Measurements from ENCODE around the gene EEF1A2.
"Not testable (repeated sequence)": the region's sequence is repeated elsewhere in the genome, so short reads cannot be mapped to it uniquely, and the experiment has no call there.

EEF1A2 gene

DNA sequence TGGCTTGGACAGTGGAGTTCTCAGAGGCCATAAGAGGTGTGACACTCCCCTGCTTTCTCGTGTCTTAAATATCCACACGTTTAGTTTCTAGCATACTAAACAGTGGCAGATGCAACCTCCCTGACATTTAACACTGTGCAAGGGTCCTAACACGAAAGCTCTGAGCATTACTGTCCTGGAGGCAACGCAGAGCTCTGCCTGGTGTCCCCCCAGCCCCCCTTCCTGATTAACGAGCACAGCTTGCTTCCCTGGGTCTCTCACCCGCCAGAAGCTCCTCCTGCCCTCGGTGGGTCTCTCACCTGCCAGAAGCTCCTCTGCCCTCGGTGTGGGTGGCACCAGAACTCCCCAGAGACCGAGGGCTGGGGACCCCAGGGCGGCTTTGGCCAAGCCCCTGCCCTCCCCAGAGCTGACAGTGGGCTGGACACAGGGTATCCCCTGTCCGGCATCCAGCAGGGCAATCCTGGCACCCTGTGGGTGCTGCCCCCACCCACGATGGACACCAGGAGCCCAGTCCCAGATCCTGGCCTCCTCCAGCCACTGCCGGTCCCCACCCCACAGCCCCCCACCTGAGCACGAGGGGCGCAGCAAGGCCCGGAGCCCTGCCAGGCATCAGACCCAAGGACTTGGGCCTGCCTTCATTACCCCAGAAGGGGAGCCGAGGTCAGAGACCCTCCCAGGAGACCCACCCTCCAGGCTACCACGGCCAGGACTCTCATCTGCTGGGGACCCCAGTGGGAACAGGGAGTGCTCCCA, 14.1 kb downstream of the EEF1A2 start:
- DNase-seq (ENCODE audit: low spot score) = no peak

DNA sequence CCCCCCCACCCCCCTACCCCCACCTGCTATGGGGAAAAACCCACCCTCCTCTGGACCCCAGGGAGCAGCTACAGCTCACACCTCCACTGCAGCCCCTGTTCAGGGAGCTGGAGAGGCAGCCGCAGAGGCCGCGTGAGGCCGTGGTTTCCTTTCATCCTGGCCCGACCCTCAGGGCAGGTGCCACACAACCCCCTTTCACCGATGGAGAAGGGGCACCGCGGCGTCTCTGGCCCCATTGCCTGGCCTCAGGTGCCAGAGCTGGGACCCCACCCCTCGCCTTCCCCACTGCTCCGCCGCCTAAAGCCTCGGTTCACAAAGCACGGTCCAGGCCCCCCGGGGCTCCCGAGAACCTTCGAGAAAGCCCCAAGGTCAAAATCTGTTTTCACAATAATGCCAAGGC, 14.6 kb downstream of the EEF1A2 start:
- DNase-seq (ENCODE audit: low spot score) = no peak

GRCh38 chr20:63483834-63484233, 15.0 kb downstream of the EEF1A2 start:
- DNase-seq (ENCODE audit: low spot score) = no peak

- DNase-seq (ENCODE audit: low spot score) = no peak
Measured at GRCh38 chr20:63482021-63482587, 16.8 kb downstream of the EEF1A2 start.

DNA sequence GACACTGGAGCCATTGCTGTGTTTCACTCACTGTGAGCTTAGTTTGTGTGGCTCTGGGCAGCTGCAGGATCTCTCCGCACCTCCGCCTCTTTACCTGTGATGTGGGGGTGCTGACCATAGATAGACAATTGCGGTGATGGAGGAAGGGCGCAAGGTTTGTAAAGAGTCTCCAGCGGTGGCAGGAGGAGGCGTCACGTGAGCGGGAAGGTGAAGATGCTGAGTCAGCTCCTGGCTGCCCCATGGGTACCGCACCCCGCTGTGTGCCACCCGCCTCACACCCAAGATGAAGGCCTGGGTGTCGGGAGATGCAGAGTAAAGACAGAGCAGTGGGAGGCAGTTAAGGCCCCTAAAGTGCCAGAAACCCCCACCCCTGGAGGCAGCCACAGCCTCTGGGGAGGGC, 17.4 kb downstream of the EEF1A2 start:
- no peak for DNase-seq (ENCODE audit: low spot score)

- DNase-seq (ENCODE audit: low spot score) = not testable (repeated sequence)
Measured at GRCh38 chr20:63479695-63480419, 19.0 kb downstream of the EEF1A2 start.

DNA sequence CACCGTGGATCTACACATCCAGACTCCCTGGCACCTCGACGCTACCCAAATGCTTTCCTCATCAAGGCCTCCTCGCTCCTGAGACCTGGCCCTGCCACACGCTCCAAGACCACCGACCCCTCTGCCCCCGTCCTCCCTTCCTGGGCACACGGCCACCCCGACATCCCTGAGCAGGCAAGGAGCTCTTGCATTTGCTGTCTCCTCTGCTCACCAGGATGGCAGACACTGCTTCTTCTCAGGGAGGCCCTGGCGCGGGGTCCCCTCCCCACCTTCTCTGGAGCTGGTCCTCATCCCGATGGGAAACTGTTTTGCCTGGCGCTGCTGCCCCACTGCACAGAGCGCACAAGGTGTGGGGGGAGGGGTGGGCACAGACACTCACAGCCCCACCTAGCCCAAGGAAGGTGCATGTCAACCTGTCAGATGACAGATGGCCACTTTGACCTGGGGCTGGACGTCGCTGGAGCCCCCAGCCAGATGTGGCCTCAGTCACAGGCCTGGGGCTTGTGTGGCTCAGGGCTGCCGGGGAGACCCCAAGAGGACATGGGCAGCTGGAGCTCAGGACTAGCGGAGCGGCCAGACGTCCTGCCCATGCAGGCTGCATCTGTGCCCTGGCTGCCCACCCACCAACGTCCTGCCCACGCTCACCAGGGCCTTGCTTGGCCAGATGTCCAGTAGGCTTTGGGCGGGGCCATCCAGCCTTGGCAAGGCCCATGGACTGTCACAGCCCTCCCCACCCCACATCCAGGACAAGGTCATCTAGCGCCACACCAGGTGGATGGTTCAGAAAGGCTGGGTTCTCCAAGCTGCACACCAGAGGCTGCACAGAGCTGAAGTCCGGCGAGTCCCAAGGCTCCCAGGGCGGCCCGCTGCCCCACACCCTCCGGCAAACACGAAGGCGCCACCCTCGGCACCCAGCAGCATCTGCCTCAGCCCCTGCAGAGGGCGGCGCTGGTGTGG, 20.3 kb downstream of the EEF1A2 start:
- no peak for DNase-seq (ENCODE audit: low spot score)

DNA sequence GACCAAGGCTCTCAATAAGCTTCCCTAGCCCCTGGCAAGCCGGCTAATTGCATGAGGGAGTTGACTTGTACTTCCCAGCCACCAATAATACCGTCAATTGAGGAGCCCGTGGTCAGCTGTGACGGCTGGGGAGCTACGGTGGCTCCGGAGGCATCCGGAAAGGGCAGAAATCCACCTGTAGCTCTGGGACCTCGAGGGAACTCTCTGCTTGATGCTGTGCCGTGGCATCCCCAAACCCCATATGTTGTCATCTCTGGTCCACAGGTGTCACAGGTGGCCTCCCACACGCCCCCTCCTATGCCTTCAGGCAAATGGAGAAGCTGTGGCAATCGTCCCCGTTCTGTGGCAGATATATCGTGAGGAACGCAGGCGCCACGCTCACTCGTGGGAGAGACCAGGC, 20.9 kb downstream of the EEF1A2 start:
- no peak for DNase-seq (ENCODE audit: low spot score)

DNA sequence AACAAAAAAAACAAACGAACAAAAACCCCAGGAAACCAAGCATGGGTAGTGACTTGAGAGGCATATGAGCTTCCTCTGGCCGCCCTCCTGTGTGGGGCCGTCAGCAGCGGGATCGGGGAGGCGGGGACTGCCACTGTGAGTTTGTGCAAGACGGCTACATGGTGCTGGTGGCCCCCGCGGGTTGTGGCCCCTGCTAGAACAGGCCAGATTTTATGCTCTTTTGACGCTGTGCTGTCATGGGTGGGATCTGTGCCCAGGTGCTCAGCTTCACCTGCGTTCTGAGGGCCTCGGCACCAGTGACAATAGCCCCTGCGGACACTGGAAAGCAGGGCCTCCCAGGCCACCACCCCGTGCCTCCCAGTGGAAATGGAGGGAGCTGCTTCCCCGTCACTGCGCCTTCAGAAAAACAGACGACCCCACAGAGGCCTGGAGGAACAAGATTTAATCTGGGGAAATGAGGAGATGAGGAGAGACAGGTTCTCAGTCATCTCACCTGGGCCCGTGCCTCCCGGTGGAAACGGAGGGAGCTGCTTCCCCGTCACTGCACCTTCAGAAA, 21.7 kb downstream of the EEF1A2 start:
- no peak for DNase-seq (ENCODE audit: low spot score)

GRCh38 chr20:63475209-63475608, 23.7 kb downstream of the EEF1A2 start:
- no peak for DNase-seq (ENCODE audit: low spot score)

DNA sequence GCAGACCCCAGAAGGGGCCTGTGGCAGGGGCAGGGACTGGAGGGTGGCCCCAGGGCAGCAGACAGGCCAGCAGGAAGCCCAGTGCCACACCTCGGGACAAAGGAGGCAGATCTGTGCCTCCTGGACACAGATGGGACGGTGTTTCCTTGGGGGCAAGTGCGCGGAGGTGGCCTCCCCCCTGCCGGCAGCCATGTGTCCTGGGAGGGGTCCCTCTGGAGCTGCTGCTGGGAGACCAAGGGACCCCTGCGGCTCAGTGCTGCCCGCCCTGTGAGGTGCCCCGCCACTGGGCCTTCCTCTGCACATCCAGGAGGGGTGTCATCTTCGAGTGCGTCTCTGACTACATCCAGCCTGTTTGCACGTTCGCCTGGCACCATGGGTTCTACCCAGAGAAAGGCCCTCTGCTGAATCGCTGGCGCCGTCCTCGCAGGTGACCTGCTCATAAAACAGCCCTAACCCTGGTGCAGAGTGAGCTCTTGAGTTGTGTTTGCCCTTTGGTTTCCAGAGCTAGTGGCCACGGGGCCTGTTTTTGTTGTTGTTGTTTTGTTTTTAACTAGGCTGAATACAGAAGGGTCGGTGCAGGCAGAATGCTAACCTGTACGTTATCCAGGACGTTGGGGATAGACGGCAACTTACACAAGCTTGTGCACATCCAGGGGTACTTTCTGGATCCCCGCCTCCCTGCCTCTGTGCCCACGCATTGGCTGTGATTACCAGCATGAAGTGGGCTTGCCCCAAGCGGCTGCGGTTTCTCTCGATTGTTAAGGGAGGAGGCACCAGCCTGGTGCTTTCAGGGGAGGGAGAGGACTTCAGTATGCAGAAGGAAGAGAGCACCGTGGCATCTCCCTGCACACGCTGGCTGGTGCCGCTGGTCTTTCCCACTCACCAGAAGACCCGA, 25.1 kb downstream of the EEF1A2 start:
- DNase-seq (ENCODE audit: low spot score) = no peak

DNA sequence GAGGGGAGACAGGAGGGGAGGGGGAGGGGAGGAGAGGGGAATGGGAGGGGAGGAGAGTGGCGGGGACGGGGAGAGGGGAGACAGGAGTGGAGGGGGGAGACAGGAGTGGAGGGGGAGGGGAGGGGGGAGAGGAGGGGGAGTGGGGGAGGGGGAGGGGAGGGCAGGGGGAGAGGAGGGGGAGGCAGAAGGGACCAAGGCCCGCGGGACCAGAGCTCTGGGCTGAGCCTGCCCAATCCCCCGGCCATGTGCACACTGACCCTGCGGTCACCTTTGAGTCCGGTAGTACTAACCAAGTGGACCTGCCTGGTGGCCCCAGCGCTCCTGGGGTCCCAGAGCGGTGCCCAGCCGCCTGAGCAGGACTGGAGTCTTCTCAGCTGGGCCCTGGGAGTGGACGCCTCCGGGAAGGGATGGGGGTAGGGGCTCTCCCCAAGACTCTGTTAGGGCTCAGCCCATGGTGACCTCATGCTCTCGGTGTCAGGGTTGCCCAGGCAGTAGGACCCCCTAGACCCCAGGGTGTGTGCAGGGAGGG, 26.0 kb downstream of the EEF1A2 start:
- no peak for DNase-seq (ENCODE audit: low spot score)

- no peak for DNase-seq (ENCODE audit: low spot score)
Measured at GRCh38 chr20:63471981-63472831, 26.7 kb downstream of the EEF1A2 start, which contains the start of gene KCNQ2. TSS of gene KCNQ2 (minus strand) at chr20:63472655. CDS start at chr20:63472463, 192 bp downstream.

DNA sequence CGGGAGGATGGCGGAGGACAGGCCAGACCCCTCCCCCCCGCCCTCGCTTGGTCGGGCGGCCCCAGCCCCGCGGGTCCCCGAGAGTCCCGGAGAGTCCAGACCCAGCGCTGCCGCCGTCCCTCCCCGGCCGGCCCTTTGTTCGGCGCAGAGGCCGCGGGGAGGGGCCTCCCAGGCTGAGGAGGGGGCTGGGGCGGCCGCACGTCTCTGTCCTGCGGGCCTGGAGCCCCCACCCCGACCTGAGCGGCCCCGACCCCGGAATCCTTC, 27.2 kb downstream of the EEF1A2 start:
- DNase-seq (ENCODE audit: low spot score) = no peak

- DNase-seq (ENCODE audit: low spot score) = no peak
Measured at GRCh38 chr20:63471002-63471716, 27.7 kb downstream of the EEF1A2 start.

GRCh38 chr20:63470410-63470809, 28.5 kb downstream of the EEF1A2 start:
- no peak for DNase-seq (ENCODE audit: low spot score)

GRCh38 chr20:63469713-63470101, 29.2 kb downstream of the EEF1A2 start:
- no peak for DNase-seq (ENCODE audit: low spot score)

GRCh38 chr20:63469019-63469712, 29.7 kb downstream of the EEF1A2 start:
- DNase-seq (ENCODE audit: low spot score) = no peak
